HCT116 (cell line): ENCODE data around the gene TOMM40. TPM values are rescaled to one million over a fixed set of nuclear protein-coding genes. Genes with fewer than 3 reads are reported as not detected.
A peak's percentile ranks its signal among the peaks of the same experiment; 100 is the strongest.

ENCODE experiments used
- ATAC-seq: fragments of 200-7000 bp; cut with Tn5 transposase; 2 replicates; pipeline ENCODE4 v1.9.1; 2020; ENCODE audit warnings: mild to moderate bottlenecking, moderate library complexity
- BruUV-seq: library from RNA; stranded (reverse); fragments of 400-500 nt; replicated peaks from 2 replicates; lab custom pipeline; 2021; lab: Mats Ljungman, UMichigan
- CTCF ChIA-PET: fragments of 300-600 bp; sonication (Branson Sonifier 250); formaldehyde crosslinking; loops from one replicate; lab custom pipeline; 2021; ENCODE audit warnings: antibody characterized with exemption; lab: Charles Lee
- POLR2A ChIA-PET: fragments of 300-600, 350-600 bp; sonication (Branson Sonifier 250); formaldehyde crosslinking; loops from one replicate; lab custom pipeline; 2021; ENCODE audit warnings: antibody characterized with exemption; lab: Charles Lee
- RAD21 ChIA-PET, 2 experiments: fragments of 300-600 bp; sonication (Branson Sonifier 250); formaldehyde crosslinking; loops; one replicate each; lab custom pipeline; 2023; ENCODE audit warnings: low total read pairs in 2 of 2; ENCODE audit not compliant: uncharacterized antibody in 2 of 2, unreplicated experiment in 2 of 2, low non-redundant PET in 1 of 2; lab: Charles Lee
- DNase-seq: peaks from one replicate; pipeline ENCODE4 v3.0.0-alpha.2; 2010; ENCODE audit warnings: low read depth, low spot score
- H2AFZ ChIP-seq: fragments of 200-600 bp; shearing (Covaris generic), sonication (generic); 2 replicates; pipeline ENCODE4 v1.6.1; 2017; ENCODE audit warnings: low read depth, mixed run types, mixed read lengths, antibody characterized with exemption, low read length; ENCODE audit not compliant: poor library complexity, severe bottlenecking
- H3K27ac ChIP-seq: 2 replicates; pipeline ENCODE4 v1.5.1; 2012; ENCODE audit warnings: low read depth, low read length
- H3K27me3 ChIP-seq: fragments of 200-600 bp; sonication (generic); 2 replicates; pipeline ENCODE4 v1.6.1; 2016; ENCODE audit warnings: mixed run types, low read length, mixed read lengths; ENCODE audit not compliant: insufficient read depth
- H3K36me3 ChIP-seq, 2 experiments: fragments of 200-500 bp in 1 of 2; fragments of 200-600 bp in 1 of 2; sonication (Bioruptor generic) in 1 of 2; sonication (generic) in 1 of 2; 2 replicates each; pipeline versions ENCODE4 v1.5.1 to v1.6.1; 2014 to 2016; ENCODE audit warnings: low read length in 2 of 2, inconsistent platforms in 1 of 2, mixed read lengths in 1 of 2, mixed run types in 1 of 2; ENCODE audit not compliant: insufficient read depth in 2 of 2, control insufficient read depth in 1 of 2
- H3K4me1 ChIP-seq, 2 experiments: fragments of 200-600 bp in 1 of 2; sonication (generic) in 1 of 2; 2 replicates each; pipeline versions ENCODE4 v1.5.1 to v1.6.1; 2012 to 2017; ENCODE audit warnings: low read length in 2 of 2, inconsistent platforms in 1 of 2, mild to moderate bottlenecking in 1 of 2, mixed read lengths in 1 of 2, mixed run types in 1 of 2, moderate library complexity in 1 of 2; ENCODE audit not compliant: insufficient read depth in 2 of 2, control insufficient read depth in 1 of 2
- H3K4me2 ChIP-seq: fragments of 200-600 bp; sonication (generic); 2 replicates; pipeline ENCODE4 v1.6.1; 2017; ENCODE audit warnings: mixed run types, low read length, mixed read lengths
- H3K4me3 ChIP-seq, 2 experiments: fragments of 200-600 bp in 1 of 2; sonication (generic) in 1 of 2; replicated peaks in 1 of 2; 2 replicates each; pipeline ENCODE4 v1.5.1; 2011 to 2016; ENCODE audit warnings: low read length in 2 of 2, control low read depth in 1 of 2, low read depth in 1 of 2, mild to moderate bottlenecking in 1 of 2, mixed read lengths in 1 of 2, mixed run types in 1 of 2
- H3K79me2 ChIP-seq: fragments of 200-600 bp; sonication (generic); 2 replicates; pipeline ENCODE4 v1.6.1; 2017; ENCODE audit warnings: mild to moderate bottlenecking, mixed run types, low read length, moderate library complexity, mixed read lengths; ENCODE audit not compliant: insufficient read depth
- H3K9ac ChIP-seq: fragments of 200-600 bp; sonication (generic); 2 replicates; pipeline ENCODE4 v1.6.1; 2016; ENCODE audit warnings: low read length, mixed read lengths
- H3K9me2 ChIP-seq: fragments of 200-600 bp; sonication (generic), shearing (Covaris generic); 2 replicates; pipeline ENCODE4 v1.6.1; 2017; ENCODE audit warnings: mixed run types, mild to moderate bottlenecking, moderate library complexity; ENCODE audit not compliant: insufficient read depth
- H3K9me3 ChIP-seq, 2 experiments: fragments of 200-500 bp in 1 of 2; fragments of 200-600 bp in 1 of 2; sonication (Bioruptor generic) in 1 of 2; sonication (generic) in 1 of 2; 2 replicates each; pipeline ENCODE4 v1.6.1; 2014 to 2017; ENCODE audit warnings: low read length in 2 of 2, mixed read lengths in 2 of 2, inconsistent platforms in 1 of 2, low read depth in 1 of 2, mild to moderate bottlenecking in 1 of 2, mixed run types in 1 of 2, moderate library complexity in 1 of 2; ENCODE audit not compliant: control insufficient read depth in 1 of 2, insufficient read depth in 1 of 2
- H4K20me1 ChIP-seq: fragments of 200-600 bp; sonication (generic), shearing (Covaris generic); 2 replicates; pipeline ENCODE4 v1.6.1; 2017; ENCODE audit warnings: mixed run types, mild to moderate bottlenecking, moderate library complexity; ENCODE audit not compliant: insufficient read depth
- ATF3 ChIP-seq: IDR thresholded peaks from 2 replicates; pipeline ENCODE4 v1.6.1; 2012
- CBX3 ChIP-seq: IDR thresholded peaks from 2 replicates; pipeline ENCODE4 v1.6.1; 2012; ENCODE audit warnings: low read depth
- CEBPB ChIP-seq: IDR thresholded peaks from 2 replicates; pipeline ENCODE4 v1.6.1; 2012; ENCODE audit warnings: low read depth
- CTCF ChIP-seq, 3 experiments: fragments of 200-600 bp in 1 of 3; sonication (generic) in 1 of 3; IDR thresholded peaks in 2 of 3; conservative IDR thresholded peaks in 1 of 3; 2 replicates each; pipeline ENCODE4 v1.5.1; 2012 to 2017; ENCODE audit warnings: low read depth in 2 of 3, low read length in 2 of 3, antibody characterized with exemption in 1 of 3, borderline replicate concordance in 1 of 3, control low read depth in 1 of 3, mild to moderate bottlenecking in 1 of 3, mixed read lengths in 1 of 3, mixed run types in 1 of 3, moderate library complexity in 1 of 3; ENCODE audit not compliant: insufficient read depth in 1 of 3
- EZH2 ChIP-seq: fragments of 200-600 bp; sonication (generic); IDR thresholded peaks from 2 replicates; pipeline ENCODE4 v1.6.1; 2017; ENCODE audit warnings: antibody characterized with exemption, mixed run types
- EZH2phosphoT487 ChIP-seq: fragments of 200-600 bp; IDR thresholded peaks from 2 replicates; pipeline ENCODE4 v1.6.1; 2018; ENCODE audit warnings: antibody characterized with exemption, borderline replicate concordance
- FOSL1 ChIP-seq: IDR thresholded peaks from 2 replicates; pipeline ENCODE4 v1.6.1; 2012; ENCODE audit warnings: low read depth
- JUND ChIP-seq: IDR thresholded peaks from 2 replicates; pipeline ENCODE4 v1.6.1; 2012
- MAX ChIP-seq: IDR thresholded peaks from 2 replicates; pipeline ENCODE4 v1.6.1; 2012
- REST ChIP-seq: IDR thresholded peaks from 2 replicates; pipeline ENCODE4 v1.6.1; 2012; ENCODE audit warnings: low read depth
- SIN3A ChIP-seq: IDR thresholded peaks from 2 replicates; pipeline ENCODE4 v1.6.1; 2012; ENCODE audit warnings: low read depth
- TCF7L2 ChIP-seq: IDR thresholded peaks from 2 replicates; pipeline ENCODE4 v1.7.0; 2011; ENCODE audit warnings: borderline replicate concordance, inconsistent platforms; ENCODE audit not compliant: insufficient read depth, insufficient read length; ENCODE audit errors: extremely low read depth
- ZFX ChIP-seq: fragments of 450-650 bp; IDR thresholded peaks from 2 replicates; pipeline ENCODE4 v1.6.1; 2017
- intact Hi-C: fragments of 100-400 bp; cut with micrococcal nuclease; formaldehyde crosslinking; loops from 2 replicates; pipeline ENCODE4 v1.10.0; 2022
- total RNA-seq: library from RNA; stranded (reverse); gene quantifications from one replicate; pipeline ENCODE4 v1.2.1, GENCODE V29; 2021; ENCODE audit not compliant: unreplicated experiment

TOMM40 gene
- total RNA-seq, 1 experiment from 2014 or later = 178 TPM

GRCh38 chr19:44878120-44878865, 12.8 kb upstream of the TOMM40 start:
- Histone ChIP-seq H3K9ac (no peak overlapping the region), H3K9me2 (no peaks in the 10 kb centered on the region), H3K9me3 (no peaks in the 10 kb centered on the region)
- no peak for DNase-seq
- RAD21 ChIA-PET = no interaction called here
- TF ChIP-seq SIN3A (no peak), TCF7L2 (no peak), FOSL1 (no peak), CBX3 (no peak), MAX (no peak), EZH2 (no peak), ZFX (no peak), ATF3 (no peak), REST (no peak), CEBPB (no peak), EZH2phosphoT487 (no peak), CTCF (IDR thresholded peaks at IDR 0.05 in 2 of 3, conservative IDR thresholded peaks at IDR 0.05 in 1 of 3; ENCODE audit: borderline replicate concordance in 1 of 3, insufficient read depth in 1 of 3, low read depth in 2 of 3, low read length in 2 of 3) (no peak), JUND (no peak)
- TF ChIP-seq, all 23 proteins: peak for 0
- H3K4me1 ChIP-seq = no peaks in the 10 kb centered on the region
- intact Hi-C loops = no loop called here
- peaks cover 22 to 23% of the 10 kb centered on the region in 2 experiments; a peak in 3 of 4 replicates for H3K36me3 ChIP-seq
- no peak for ATAC-seq
- BruUV-seq = TSS peak; percentile 35
- no peaks in the 10 kb centered on the region for H3K27me3 ChIP-seq
- ChIA-PET CTCF (no interaction called here), POLR2A (no interaction called here)
- no peak overlapping the region for H2AFZ ChIP-seq
- no peaks in the 10 kb centered on the region for H4K20me1 ChIP-seq
- H3K27ac ChIP-seq = no peak overlapping the region
- H3K79me2 ChIP-seq = no peaks in the 10 kb centered on the region
- H3K4me2 ChIP-seq = no peak overlapping the region
- H3K4me3 ChIP-seq = no peak overlapping the region
